GM21717 (cell line): ENCODE results near the gene ANKHD1.

Source experiments
- ATAC-seq: cut with Tn5 transposase; IDR thresholded peaks from one replicate; pipeline ENCODE4 v1.9.1; 2021; ENCODE audit warnings: mild to moderate bottlenecking, moderate library complexity; ENCODE audit not compliant: unreplicated experiment

ANKHD1 gene

DNA sequence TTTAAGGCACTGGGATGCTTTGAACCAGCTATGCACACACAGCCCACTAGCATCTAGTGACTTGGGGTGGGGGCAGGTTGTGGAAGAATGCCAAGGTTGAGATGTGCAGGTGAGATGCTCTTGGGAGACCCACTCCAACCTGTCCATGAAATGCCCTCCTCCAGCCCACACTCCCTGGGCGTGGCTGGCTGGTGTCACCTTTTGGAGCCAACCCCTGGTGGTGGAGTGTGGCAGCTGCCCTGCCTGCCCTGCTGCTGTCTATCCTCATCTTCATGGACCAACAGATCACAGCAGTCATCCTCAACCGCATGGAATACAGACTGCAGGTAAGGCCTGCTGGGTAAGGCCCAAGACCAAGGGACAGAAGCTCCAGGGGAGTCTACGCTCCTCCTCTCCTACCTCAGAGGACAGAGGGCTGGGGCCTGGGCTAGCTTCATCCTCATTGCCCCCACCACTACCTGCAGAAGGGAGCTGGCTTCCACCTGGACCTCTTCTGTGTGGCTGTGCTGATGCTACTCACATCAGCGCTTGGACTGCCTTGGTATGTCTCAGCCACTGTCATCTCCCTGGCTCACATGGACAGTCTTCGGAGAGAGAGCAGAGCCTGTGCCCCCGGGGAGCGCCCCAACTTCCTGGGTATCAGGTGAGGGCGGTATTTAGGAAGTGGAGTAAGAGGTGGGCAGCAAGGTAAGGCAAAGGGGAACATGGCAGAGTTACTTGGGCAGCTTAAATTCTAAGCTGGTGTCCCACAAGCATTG is 34.2 kb upstream of the ANKHD1 start:
- ATAC-seq: no peak

DNA sequence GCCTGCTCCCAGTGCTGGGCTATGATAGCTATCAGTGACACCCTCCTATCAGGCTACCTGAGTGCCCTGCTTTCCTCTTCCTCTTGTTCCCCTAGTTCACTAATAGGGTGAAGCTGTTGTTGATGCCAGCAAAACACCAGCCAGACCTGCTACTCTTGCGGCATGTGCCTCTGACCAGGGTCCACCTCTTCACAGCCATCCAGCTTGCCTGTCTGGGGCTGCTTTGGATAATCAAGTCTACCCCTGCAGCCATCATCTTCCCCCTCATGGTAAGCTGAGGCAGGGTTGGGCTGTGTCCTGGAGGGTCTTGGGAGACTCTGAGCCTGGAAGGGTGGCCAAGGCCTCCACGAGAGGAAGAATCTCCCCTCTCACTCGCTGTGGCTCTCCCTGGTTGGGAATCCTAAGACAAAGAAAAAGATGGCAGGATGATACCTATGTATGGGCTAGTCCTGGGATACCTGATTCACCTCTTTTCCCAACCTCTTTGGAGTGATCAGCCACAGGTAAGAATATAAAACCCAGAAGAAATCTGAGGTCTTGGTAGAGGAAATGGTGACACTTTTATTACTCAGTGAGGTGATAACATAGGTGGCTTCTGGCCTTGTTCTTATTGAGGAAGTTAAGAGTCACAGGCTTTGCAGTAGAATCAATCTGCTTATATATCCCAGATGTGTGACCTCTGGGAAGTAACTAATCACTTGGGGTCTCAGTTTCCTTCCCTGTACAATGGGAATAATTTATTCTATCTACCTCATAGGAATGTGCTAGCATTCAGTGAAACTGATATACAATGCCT is 30.1 kb upstream of the ANKHD1 start:
- no peak for ATAC-seq

DNA sequence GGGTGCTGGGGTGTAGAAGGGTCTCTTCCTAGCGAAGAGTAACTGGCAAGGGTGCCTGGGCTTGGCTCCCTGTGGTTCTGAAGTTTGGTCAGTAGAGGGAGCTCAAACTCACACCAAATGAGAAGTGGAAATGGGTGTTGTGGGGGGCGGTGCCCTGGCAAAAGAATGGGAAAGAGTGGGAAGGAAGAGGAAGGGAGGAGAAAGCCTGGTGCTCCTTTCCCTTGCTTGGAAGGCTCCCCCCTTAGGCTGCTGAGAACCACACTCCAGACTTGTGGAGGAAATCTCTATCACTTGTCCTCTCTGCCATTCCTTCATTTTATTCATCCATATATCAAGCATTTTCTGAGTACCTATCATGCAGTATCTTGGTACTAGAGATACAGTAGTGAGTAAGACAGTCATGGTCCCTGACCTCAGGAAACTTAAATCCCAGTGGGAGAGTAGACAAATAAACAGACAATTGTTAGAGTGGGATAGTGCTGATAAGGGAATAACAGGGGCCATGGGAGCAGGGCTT is 28.6 kb upstream of the ANKHD1 start:
- ATAC-seq: no peak

DNA sequence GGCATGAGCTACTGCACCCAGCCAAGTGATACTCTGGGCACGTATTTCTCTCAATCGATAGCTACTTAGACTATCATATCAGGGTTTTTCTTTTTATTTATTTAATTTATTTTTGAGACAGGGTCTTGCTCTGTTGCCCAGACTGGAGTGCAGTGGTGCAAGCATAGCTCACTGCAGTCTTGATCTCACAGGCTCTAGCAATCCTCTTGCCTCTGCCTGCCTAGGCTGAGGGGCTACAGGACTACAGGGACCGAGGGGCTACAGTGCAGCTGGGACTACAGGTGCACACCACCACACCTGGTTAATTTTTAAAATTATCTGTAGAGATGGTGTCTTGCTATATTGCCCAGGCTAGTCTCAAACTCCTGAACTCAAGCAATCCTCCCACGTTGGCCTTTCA is 20.3 kb upstream of the ANKHD1 start:
- ATAC-seq: no peak

DNA sequence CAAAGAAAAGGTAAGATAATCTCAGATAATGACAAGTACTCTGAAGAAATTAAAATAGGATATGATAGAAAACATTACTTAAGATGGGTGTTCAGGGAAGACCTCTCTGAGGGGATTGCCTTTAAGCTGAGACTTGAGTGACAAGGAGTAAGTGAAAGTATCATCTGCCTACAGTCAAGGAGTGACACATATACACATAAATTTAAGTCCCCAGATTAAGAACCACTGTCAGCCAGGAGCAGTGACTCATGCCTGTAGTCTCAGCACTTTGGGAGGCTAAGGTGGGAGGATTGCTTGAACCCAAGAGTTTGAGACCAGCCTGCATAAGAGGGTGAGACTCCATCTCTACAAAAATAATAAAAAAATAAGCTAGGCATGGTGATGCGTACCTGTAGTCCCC is 19.7 kb upstream of the ANKHD1 start:
- ATAC-seq: no peak

DNA sequence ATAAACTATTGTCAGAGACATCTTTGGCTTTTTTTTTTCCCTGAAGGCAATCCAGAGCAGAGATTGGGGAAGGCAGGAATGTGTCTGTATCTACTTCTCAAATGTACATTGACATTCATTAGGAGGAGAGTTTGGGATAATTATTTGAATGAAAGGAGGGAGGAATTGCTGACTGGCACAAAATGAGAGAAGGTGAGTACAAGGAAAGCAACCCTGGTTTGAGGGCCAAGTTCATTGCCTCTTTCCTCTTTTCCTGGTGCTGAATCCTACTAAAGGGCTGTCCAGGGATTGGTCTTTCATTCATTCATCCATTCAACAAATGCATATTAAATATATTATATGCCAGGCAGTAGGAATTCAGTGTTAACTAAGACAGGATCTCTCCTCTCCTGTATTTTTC is 18.8 kb upstream of the ANKHD1 start:
- ATAC-seq: no peak

DNA sequence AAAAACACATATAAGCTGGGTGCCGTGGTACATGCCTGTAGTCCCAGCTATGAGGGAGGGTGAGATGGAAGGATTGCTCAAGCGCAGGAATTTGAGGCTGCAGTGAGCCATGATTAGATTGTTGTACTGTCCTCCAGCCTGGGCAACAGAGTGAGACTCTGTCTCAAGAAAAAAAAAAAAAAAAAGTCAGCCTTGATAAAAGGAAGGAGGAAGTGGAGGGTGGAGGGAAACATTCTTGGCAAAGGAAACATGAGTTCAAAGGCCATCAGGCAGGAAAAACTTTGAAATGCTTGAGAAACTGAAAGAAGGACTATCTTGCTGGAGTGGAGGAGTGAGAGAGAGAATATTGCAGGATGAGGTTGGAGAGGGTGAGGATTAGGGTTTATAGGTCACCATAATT is 18.3 kb upstream of the ANKHD1 start:
- ATAC-seq: no peak

DNA sequence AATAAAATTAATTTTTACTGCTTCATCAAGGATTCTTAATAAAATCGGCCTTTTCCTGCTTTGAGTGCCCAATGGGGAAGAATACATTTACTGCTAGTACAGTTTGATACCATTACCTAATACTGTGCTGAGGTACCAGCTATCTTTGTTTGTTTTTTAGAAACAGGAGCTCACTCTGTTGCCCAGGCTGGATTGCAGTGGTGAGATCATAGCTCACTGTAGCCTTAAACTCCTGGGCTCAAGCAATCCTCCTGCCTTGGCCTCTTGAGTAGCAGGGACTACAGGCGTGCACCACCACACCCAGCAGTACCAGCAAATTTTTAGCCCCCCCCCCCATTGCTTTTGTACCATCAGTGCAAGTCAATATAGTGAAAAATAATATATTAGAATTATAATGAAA is 13.6 kb upstream of the ANKHD1 start:
- ATAC-seq: no peak

DNA sequence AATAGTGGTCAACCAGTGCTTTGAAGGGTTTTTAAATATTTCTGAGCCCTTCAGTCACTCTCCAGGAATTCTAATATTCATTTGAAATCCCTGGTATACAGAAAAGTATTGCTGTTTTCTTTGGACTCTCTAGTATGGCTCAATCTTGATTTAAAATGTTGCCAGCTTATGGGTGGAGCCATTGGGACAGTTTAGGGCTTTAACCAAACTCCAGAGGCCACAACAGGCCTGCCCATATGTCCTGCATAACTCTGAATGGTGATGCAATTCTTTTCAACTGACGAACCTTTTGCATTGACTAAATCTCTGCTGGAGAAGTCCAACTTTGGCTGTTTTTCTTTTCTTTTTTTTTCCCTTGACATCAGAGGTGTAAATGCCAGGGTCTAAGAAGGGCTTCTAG is 10.3 kb upstream of the ANKHD1 start:
- no peak for ATAC-seq

DNA sequence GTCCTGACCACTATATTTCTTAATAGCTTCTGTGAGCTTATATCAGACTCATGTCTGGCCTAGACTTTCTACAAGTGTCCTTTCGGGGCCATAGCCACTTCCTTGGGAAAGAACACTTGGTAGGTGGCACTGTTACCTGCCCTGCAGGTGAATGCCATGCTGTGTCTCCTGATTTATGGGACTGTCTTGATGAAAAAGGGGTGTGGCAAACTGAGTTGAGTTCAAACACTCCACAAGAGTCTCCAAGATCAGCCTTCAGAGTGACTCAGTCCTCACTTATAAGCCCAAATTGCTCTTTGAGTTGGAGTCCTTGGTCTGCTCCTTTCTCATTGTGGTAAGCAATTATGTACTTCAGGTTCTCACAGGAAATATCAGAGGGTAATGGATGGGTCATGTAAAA is 9.9 kb upstream of the ANKHD1 start:
- ATAC-seq: no peak

DNA sequence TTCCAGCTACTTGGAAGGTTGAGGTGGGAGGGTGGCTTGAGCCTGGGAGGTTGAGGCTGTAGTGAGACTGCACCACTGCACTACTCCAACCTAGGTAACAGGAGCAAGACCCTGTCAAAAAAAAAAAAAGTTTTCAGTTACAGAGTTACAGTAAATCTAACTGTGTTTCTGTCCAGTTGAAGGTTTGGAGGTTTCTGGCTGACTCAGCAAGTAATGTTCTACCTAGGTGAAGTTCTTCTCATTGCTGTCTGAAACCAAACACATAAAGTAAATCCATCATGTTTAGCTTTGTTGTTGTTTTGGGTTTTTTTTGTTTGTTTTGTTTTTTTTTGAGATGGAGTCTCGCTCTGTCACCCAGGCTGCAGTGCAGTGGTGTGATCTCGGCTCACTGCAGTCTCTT is 7.9 kb upstream of the ANKHD1 start:
- no peak for ATAC-seq

DNA sequence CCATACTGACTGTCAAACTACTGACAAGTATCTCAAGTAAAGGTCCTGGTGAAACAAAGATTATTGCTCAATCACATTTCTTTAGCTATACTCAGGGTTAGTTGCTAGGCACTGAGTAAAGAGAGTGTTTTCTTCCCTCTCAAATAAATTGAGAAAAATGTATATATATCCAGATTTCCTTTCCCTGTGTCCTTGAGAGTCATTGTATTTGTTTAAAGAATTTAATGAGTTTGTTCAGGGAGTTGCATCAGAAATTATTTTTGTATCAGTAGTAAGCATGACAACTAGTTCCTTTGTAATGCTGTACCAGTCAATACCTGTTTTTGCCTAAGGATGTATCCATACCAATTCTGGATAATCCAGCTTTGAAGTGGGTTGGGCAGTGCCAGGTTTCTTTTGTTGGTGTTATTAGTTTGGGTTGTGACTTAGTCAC is 3.2 kb upstream of the ANKHD1 start:
- ATAC-seq: no peak

DNA sequence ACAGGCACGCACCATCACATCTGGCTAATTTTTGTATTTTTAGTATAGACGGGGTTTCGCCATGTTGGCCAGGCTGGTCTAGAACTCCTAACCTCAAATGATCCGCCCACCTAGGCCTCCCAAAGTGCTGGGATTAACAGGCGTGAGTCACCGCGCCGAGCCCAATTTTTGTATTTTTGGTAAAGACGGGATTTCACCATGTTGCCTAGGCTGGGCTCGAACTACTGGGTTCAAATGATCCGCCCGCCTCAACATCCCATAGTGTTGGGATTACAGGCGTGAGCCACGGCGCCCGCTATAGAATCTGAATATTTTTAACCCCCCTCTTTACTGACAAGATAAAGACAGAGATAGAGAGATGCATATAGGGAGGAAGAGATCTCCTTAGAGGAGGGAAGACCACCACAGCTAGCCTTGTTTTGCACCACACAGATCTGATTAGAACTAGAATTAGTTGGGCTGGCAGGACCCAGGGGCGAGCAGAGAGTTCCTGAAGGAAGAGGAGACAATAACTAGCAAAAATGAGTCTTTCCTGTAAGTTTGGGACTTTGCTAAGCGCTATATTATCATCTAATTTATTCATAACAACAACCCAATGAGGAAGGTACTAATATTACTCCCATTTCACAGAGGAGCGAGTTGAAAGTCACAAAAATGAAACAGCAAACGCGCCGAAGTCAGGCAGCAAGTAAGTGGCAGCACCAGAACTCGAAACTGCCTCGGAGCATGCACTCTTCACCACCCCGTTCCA is 1.5 kb upstream of the ANKHD1 start:
- peak; percentile 2 for ATAC-seq

DNA sequence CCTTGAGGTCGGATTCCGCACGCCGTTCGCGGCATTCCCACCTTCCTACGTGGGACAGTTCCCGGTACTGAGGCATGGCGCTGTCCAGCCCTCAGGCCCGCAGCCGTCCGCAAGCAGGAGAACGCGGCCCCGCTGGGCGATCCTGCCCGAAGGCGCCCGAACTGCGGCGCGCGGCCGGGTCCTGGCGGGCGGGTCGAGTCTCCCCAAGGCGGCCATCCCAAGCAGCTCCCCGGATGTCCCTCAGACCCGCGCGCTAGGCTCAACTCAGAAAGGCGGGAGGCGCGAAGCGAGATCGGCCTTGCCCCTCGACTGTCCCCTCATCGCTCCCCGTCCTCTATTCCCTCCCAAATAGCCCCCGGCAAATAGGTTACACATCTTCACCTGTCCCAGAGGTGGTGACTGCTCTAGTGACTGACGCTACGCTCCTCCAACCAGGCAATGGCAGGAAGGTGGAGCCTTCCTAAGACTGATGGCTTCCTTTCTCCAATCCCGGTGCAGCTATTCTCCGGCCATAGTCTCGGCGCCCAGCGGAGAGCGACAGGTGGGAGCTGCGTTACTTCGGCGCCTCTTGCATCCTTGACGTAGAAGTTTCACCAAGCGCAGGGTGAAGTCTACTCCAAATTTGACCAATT is 787 bp upstream of the ANKHD1 start:
- ATAC-seq: peak; percentile 72

DNA sequence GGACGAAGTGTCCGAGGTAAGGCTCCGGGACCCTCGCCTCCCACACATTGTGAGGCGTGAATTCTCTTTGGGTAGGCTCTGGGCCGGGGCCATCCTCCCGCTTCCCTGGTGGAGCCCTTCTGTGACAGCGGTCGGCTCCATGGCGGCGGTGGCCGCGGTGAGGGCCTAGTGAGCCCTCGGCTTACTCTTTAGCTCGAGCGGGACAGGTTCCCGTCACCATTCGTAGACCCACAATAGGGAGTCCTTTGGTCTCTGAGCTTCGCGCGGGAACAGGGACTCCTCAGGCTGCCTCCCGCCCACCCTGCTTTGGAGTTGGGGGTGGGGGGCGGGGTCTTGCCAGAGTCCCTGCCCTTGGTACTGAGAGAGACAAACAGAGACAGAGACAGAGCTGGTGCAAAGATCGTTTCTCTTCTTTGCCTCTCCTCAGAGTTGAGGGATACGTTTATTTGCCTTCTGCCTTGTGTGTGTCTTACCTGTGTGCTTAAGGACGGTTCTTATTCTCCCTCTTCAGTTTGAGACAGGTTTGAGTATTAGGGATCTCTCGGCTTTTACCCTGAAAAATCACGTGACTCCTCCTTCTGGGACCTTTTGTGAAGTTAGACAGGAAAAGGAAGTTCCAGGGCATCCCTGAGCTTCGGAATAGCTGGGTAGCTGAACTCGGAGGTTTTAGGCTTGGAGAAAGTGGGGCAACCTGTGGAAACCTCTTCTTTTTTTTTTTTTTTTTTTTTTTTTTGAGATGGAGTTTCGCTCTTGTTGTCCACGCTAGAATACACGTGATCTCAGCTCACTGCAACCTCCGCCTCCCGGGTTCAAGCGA is 833 bp downstream of the ANKHD1 start:
- ATAC-seq: peak; percentile 1

DNA sequence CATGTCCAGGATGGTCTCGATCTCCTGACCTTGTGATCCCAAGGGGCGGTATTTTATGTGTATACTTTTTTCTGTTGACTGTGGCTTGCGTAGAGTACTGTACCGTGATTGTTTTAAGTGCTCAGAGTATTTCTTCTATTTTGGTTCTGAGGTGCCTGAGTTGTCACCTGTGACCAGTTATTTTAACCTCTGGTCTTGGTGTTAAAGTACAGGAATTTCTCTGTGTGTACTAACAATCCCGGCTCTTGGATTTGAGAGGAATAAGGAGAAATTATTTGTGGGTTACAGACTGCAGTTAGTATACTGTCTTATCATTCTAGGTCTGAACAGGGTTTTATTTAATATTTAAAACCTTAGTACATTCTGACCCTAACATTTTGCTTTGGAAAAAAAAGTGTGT is 2.0 kb downstream of the ANKHD1 start:
- ATAC-seq: no peak

DNA sequence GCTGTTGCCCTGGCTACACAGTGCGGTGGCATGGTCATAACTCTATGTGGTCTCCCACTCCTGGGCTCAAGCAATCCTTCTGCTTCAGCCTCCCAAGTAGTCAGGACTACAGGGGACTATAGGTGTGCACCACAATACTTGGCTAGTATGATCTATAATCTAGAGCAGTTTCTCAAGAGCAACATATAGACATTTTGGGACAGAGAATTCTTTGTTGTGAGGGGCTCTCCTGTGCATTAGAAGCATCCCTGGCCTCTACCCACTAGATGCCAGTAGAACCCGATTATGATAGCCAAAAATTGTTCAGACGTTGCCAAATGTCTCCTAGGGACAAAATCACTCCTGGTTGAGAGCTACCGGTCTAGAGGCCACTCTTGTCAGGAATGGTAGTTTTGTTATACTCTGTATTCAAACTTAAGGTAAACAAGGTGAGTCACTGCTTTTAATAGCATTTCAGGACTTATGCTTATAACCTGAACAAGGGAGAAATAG is 7.2 kb downstream of the ANKHD1 start:
- ATAC-seq: no peak

DNA sequence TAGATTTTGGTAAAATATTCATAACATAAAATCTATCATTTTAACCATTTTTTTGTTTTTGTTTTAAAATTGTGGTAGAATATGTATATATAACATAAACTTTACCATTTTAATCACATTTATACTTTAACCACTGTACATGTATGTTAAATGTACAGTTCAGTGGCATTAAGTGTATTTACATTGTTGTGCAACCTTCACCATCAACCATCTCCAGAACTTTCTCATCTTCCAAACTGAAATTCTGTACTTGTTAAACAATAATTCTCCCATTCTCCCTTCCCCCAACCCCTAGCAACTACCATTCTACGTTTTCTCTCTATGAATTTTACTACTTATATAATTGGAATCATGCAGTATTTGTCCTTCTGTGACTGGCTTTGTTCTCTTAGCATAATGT is 11.6 kb downstream of the ANKHD1 start:
- ATAC-seq: no peak

DNA sequence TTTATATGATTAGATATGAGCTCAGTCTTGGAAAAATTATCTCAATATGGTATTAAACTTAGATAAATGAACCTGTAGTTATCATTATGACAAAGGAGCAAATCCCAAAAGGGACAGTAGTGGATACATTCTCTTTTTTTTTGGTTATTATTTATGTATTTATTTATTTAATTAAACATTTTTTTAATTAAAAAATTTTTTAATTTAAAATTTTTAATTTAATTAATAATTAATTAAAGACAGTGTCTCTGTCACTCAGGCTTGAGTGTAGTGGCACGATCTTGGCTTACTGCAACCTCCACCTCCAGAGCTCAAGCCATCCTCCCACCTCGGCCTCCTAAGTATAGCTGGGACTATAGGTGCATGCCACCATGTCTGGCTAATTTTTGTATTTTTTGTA is 15.6 kb downstream of the ANKHD1 start:
- ATAC-seq: no peak
